Measurements from ENCODE around the gene AP3D1. TPM values are rescaled to one million over a fixed set of nuclear protein-coding genes. Genes with fewer than 3 reads are reported as not detected.

AP3D1 gene
- total and polyA plus RNA-seq, 11 donors, result 63.1 to 124 (median 103) TPM

- Histone ChIP-seq H3K4me3 (no peak overlapping the region), H3K36me3 (peaks cover 0 to 62% (median 38%) of the 10 kb centered on the region in 9 donors), H3K9me3 (no peaks in the 10 kb centered on the region), H3K4me1 (peaks cover 0 to 24% (median 7%) of the 10 kb centered on the region in 12 donors), H3K27me3 (no peaks in the 10 kb centered on the region), H3K27ac (no peak overlapping the region)
- TF ChIP-seq POLR2A (IDR thresholded peaks at IDR 0.05) (no peak), CTCF (IDR thresholded peaks at IDR 0.05) (no peak)
- ATAC-seq (no peak), DNase-seq (no peak)
- 88 to 92% (median 89%) methylated on average over 14 of the region's 14 CpGs for WGBS, 4 donors
- intact Hi-C loops (cut with DNase I), result no loop called here
Measured at GRCh38 chr19:2140138-2140569, 11.2 kb downstream of the AP3D1 start.

- H3K9me3 ChIP-seq, result no peaks in the 10 kb centered on the region
- 83 to 89% (median 87%) methylated on average over 14 to 22 of the region's 22 CpGs for WGBS, 4 donors
- TF ChIP-seq POLR2A (IDR thresholded peaks at IDR 0.05) (no peak), CTCF (IDR thresholded peaks at IDR 0.05) (no peak)
- no peaks in the 10 kb centered on the region for H3K27me3 ChIP-seq
- H3K27ac ChIP-seq, result peak overlapping the region in 1 of 12 donors; percentile 64
- H3K4me1 ChIP-seq, result peaks cover 0 to 24% (median 5%) of the 10 kb centered on the region in 12 donors
- peaks cover 0 to 61% (median 41%) of the 10 kb centered on the region in 9 donors for H3K36me3 ChIP-seq
- ATAC-seq (no peak), DNase-seq (no peak)
- H3K4me3 ChIP-seq, result no peak overlapping the region
- intact Hi-C loops (cut with DNase I), result no loop called here
Measured at GRCh38 chr19:2139385-2140137, 11.8 kb downstream of the AP3D1 start.

GRCh38 chr19:2138061-2138728 is 13.2 kb downstream of the AP3D1 start:
- peak in 1 of 5 donors; percentile 70 for DNase-seq
- Histone ChIP-seq H3K27ac (peak overlapping the region in 2 of 12 donors; percentile 53 to 64), H3K27me3 (no peaks in the 10 kb centered on the region), H3K36me3 (peaks cover 0 to 72% (median 48%) of the 10 kb centered on the region in 9 donors), H3K9me3 (no peaks in the 10 kb centered on the region), H3K4me3 (no peak overlapping the region), H3K4me1 (peaks cover 0 to 16% (median 5%) of the 10 kb centered on the region in 12 donors)
- peak in 1 of 12 donors; percentile 5 for TF ChIP-seq CTCF (IDR thresholded peaks at IDR 0.05)
- no peak for TF ChIP-seq POLR2A (IDR thresholded peaks at IDR 0.05)
- intact Hi-C loops (cut with DNase I), result no loop called here
- peak; percentile 53 to 79 (median 76) for ATAC-seq
- WGBS, 4 donors, result 61 to 85% (median 74%) methylated on average over 20 to 23 of the region's 23 CpGs

GRCh38 chr19:2136796-2137195 is 14.6 kb downstream of the AP3D1 start:
- Histone ChIP-seq H3K4me1 (peaks cover 0 to 17% (median 5%) of the 10 kb centered on the region in 12 donors), H3K9me3 (no peaks in the 10 kb centered on the region), H3K36me3 (peaks cover 0 to 80% (median 61%) of the 10 kb centered on the region in 9 donors), H3K27ac (no peak overlapping the region), H3K27me3 (no peaks in the 10 kb centered on the region), H3K4me3 (no peak overlapping the region)
- ATAC-seq (no peak), DNase-seq (no peak)
- 89 to 94% (median 93%) methylated on average over 22 to 23 of the region's 23 CpGs for WGBS, 4 donors
- intact Hi-C loops (cut with DNase I), result no loop called here
- TF ChIP-seq CTCF (IDR thresholded peaks at IDR 0.05), result no peak
- no peak for TF ChIP-seq POLR2A (IDR thresholded peaks at IDR 0.05)
